ENCODE data around the gene LYZ. TPM values are rescaled to one million over a fixed set of nuclear protein-coding genes. Genes with fewer than 3 reads are reported as not detected.

LYZ gene
- total and polyA plus RNA-seq, 2 donors (not counting 3 experiments of a cell fraction or from before 2014, with no cell fraction given) = not detected

- Histone ChIP-seq H3K4me2 (ENCODE audit: insufficient read depth, low read length) (no peak overlapping the region), H2AFZ (ENCODE audit: low read depth, low read length) (no peak overlapping the region), H3K36me3 (ENCODE audit: control insufficient read depth in 2 of 2, extremely low read depth in 1 of 2, insufficient read depth in 2 of 2, low read length in 2 of 2) (no peaks in the 10 kb centered on the region), H3K27ac (ENCODE audit: insufficient read depth, low read depth, low read length) (no peak overlapping the region), H3K9ac (replicated peaks; ENCODE audit: extremely low read depth, insufficient read depth, low read length) (no peak overlapping the region), H3K79me2 (ENCODE audit: control insufficient read depth, insufficient read depth, low read length) (no peaks in the 10 kb centered on the region), H3K4me3 (replicated peaks in 1 of 3; ENCODE audit: insufficient read depth in 1 of 3, low read depth in 1 of 3, low read length in 3 of 3) (no peak overlapping the region), H4K20me1 (replicated peaks; ENCODE audit: control insufficient read depth, extremely low read depth, insufficient read depth, low read length) (no peaks in the 10 kb centered on the region), H3K27me3 (ENCODE audit: control insufficient read depth in 2 of 2, insufficient read depth in 2 of 2, low read length in 2 of 2) (peaks cover 23 to 36% of the 10 kb centered on the region in 2 experiments), H3K9me1 (replicated peaks; ENCODE audit: control insufficient read depth, extremely low read depth, insufficient read depth, low read length) (no peaks in the 10 kb centered on the region), H3K4me1 (ENCODE audit: control insufficient read depth, extremely low read depth, insufficient read depth, low read length) (no peaks in the 10 kb centered on the region), H3K9me3 (replicated peaks; ENCODE audit: control insufficient read depth, insufficient read depth, low read length) (no peaks in the 10 kb centered on the region)
- intact Hi-C loops (cut with micrococcal nuclease) = no loop called here
- CTCF ChIA-PET = interaction anchor here (1.4 kb wide), 2 partner anchors 21 to 183 kb away, joined by 4 read pairs; no protein-coding TSS in a partner anchor
- POLR2A ChIA-PET = no interaction called here
- dilution Hi-C loops (cut with MboI; ENCODE audit: extremely low pct_ligation_motif_present, low sequenced_read_pairs) = no loop called here
- TF ChIP-seq MAX (IDR thresholded peaks at IDR 0.05; ENCODE audit: insufficient read depth, insufficient read length) (no peak), EZH2 (IDR thresholded peaks at IDR 0.05; ENCODE audit: borderline replicate concordance, low read depth, low read length, severe bottlenecking) (no peak), MYC (IDR thresholded peaks at IDR 0.05; ENCODE audit: low read depth, low read length) (no peak), FOS (IDR thresholded peaks at IDR 0.05; ENCODE audit: borderline replicate concordance, insufficient read depth, low read length) (no peak), GATA2 (IDR thresholded peaks at IDR 0.05; ENCODE audit: insufficient read depth, insufficient read length, low read depth, low read length) (no peak), JUN (IDR thresholded peaks at IDR 0.05; ENCODE audit: borderline replicate concordance, insufficient read depth, insufficient read length, low read depth) (no peak), POLR2A (IDR thresholded peaks at IDR 0.05; ENCODE audit: low read depth, low read length) (no peak), POLR2AphosphoS5 (IDR thresholded peaks at IDR 0.05; ENCODE audit: insufficient read depth, low read depth, low read length) (no peak), CTCF (IDR thresholded peaks at IDR 0.05; ENCODE audit: extremely low read depth in 1 of 2, insufficient read depth in 1 of 2, low read depth in 1 of 2, low read length in 2 of 2) (no peak)
- no TSS peak for BruUV-seq (replicated peaks)
- FAIRE-seq (peak; percentile 4), DNase-seq (ENCODE audit: low read depth, low spot score) (no peak)
Measured at GRCh38 chr12:69337311-69338090, 10.7 kb upstream of the LYZ start.
